ENCODE data around the gene ARHGAP6. TPM values are rescaled to one million over a fixed set of nuclear protein-coding genes. Genes with fewer than 3 reads are reported as not detected.

The ARHGAP6 gene
- total and polyA plus RNA-seq, 8 donors: 2.2 to 26.4 (median 8.7) TPM

GRCh38 chrX:11331788-11332187 is 333.9 kb downstream of the ARHGAP6 start:
- H3K9me3 ChIP-seq: no peaks in the 10 kb centered on the region
- H3K36me3 ChIP-seq: no peaks in the 10 kb centered on the region
- no peaks in the 10 kb centered on the region for H3K4me1 ChIP-seq
- intact Hi-C loops (cut with DNase I; ENCODE audit: low total_unique reads): no loop called here
- WGBS, 5 donors: 65 to 89% (median 80%) methylated on average over 2 of the region's 2 CpGs
- TF ChIP-seq POLR2A (IDR thresholded peaks at IDR 0.05) (no peak), POLR2AphosphoS5 (IDR thresholded peaks at IDR 0.05) (no peak), EP300 (IDR thresholded peaks at IDR 0.05) (no peak), CTCF (IDR thresholded peaks at IDR 0.05) (no peak)
- no peaks in the 10 kb centered on the region for H3K27me3 ChIP-seq
- no peak for DNase-seq
- no peak overlapping the region for H3K4me3 ChIP-seq
- no peak overlapping the region for H3K27ac ChIP-seq

- 33 to 48% (median 42%) methylated on average over 5 of the region's 5 CpGs for WGBS, 5 donors
Observed at GRCh38 chrX:11329021-11329420, 336.7 kb downstream of the ARHGAP6 start.

GRCh38 chrX:11328134-11328533 is 337.6 kb downstream of the ARHGAP6 start:
- peaks cover 0 to 14% (median 8%) of the 10 kb centered on the region in 4 donors for H3K9me3 ChIP-seq
- DNase-seq: no peak
- intact Hi-C loops (cut with DNase I; ENCODE audit: low total_unique reads): no loop called here
- no peak overlapping the region for H3K27ac ChIP-seq
- TF ChIP-seq POLR2AphosphoS5 (IDR thresholded peaks at IDR 0.05) (no peak), CTCF (IDR thresholded peaks at IDR 0.05) (no peak), POLR2A (IDR thresholded peaks at IDR 0.05) (no peak), EP300 (IDR thresholded peaks at IDR 0.05) (no peak)
- no peaks in the 10 kb centered on the region for H3K27me3 ChIP-seq
- no peak overlapping the region for H3K4me3 ChIP-seq
- no peaks in the 10 kb centered on the region for H3K4me1 ChIP-seq
- no peaks in the 10 kb centered on the region for H3K36me3 ChIP-seq
- WGBS, 5 donors: 55 to 81% (median 73%) methylated on average over 3 of the region's 3 CpGs

More at GRCh38 chrX:11329021-11329420, 336.7 kb downstream of the ARHGAP6 start:
- intact Hi-C loops (cut with DNase I; ENCODE audit: low total_unique reads): no loop called here
- Histone ChIP-seq H3K36me3 (no peaks in the 10 kb centered on the region), H3K4me1 (no peaks in the 10 kb centered on the region), H3K27ac (no peak overlapping the region), H3K4me3 (no peak overlapping the region), H3K27me3 (no peaks in the 10 kb centered on the region), H3K9me3 (peaks cover 0 to 7% (median 4%) of the 10 kb centered on the region in 4 donors)
- TF ChIP-seq POLR2AphosphoS5 (IDR thresholded peaks at IDR 0.05) (no peak), CTCF (IDR thresholded peaks at IDR 0.05) (no peak), EP300 (IDR thresholded peaks at IDR 0.05) (no peak), POLR2A (IDR thresholded peaks at IDR 0.05) (no peak)
- peak in 1 of 2 donors; percentile 15 for DNase-seq

DNA sequence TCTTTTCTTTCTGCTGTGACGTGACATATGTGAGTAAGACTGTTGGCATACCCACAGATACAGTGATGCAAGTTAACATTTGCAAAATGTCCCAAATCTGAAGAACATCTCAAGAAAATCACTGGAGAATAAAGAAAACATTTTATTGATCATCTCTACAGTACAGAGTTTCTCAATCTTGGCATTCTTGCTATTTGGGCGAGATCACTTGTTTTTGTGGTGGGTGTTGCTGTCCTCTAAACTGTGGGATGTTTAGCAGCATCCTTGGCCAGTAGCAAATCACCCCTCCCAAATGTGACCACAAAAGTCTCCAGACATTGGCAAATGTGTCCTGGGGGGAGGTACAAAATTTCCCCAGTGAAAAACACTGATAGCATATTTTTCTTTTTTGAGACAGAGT is 343.7 kb downstream of the ARHGAP6 start:
- no peak overlapping the region for H3K4me3 ChIP-seq
- whole genome bisulfite sequencing, 5 donors: 64 to 84% (median 77%) methylated on average over 2 of the region's 2 CpGs
- intact Hi-C loops (cut with DNase I; ENCODE audit: low total_unique reads): no loop called here

More for the DNA sequence above, 343.7 kb downstream of the ARHGAP6 start:
- H3K27ac ChIP-seq: no peak overlapping the region
- peaks cover 0 to 5% (median 0%) of the 10 kb centered on the region in 3 donors for H3K27me3 ChIP-seq
- peaks cover 0 to 14% (median 8%) of the 10 kb centered on the region in 4 donors for H3K9me3 ChIP-seq
- TF ChIP-seq EP300 (IDR thresholded peaks at IDR 0.05): no peak
- no peak for TF ChIP-seq POLR2A (IDR thresholded peaks at IDR 0.05)
- no peak for TF ChIP-seq POLR2AphosphoS5 (IDR thresholded peaks at IDR 0.05)
- no peak for TF ChIP-seq CTCF (IDR thresholded peaks at IDR 0.05)
- no peaks in the 10 kb centered on the region for H3K4me1 ChIP-seq
- DNase-seq: no peak
- H3K36me3 ChIP-seq: no peaks in the 10 kb centered on the region
